PC-3 (cell line): ENCODE data around the gene SIM2. TPM values are rescaled to one million over a fixed set of nuclear protein-coding genes. Genes with fewer than 3 reads are reported as not detected.

Experiments used
- ATAC-seq: fragments of 200-7000 bp; cut with Tn5 transposase; 2 replicates; pipeline ENCODE4 v1.9.1; 2020; ENCODE audit warnings: mild to moderate bottlenecking, moderate library complexity
- BruUV-seq: library from RNA; stranded (reverse); fragments of 400-500 nt; replicated peaks from 2 replicates; lab custom pipeline; 2021; lab: Mats Ljungman, UMichigan
- CTCF ChIA-PET: fragments of 300-600 bp; sonication (Branson Sonifier 250); formaldehyde crosslinking; loops from one replicate; lab custom pipeline; 2022; ENCODE audit warnings: antibody characterized with exemption; lab: Charles Lee
- POLR2A ChIA-PET: fragments of 300-600 bp; sonication (Branson Sonifier 250); formaldehyde crosslinking; loops from one replicate; lab custom pipeline; 2022; ENCODE audit warnings: antibody characterized with exemption; ENCODE audit not compliant: unreplicated experiment; lab: Charles Lee
- DNase-seq: peaks from one replicate; pipeline ENCODE4 v3.0.0-alpha.2; 2015
- H2AFZ ChIP-seq: fragments of 300-600 bp; sonication (generic); 2 replicates; pipeline ENCODE4 v1.6.0; 2016; ENCODE audit warnings: antibody characterized with exemption, low read length
- H3F3A ChIP-seq: fragments of 300-600 bp; sonication (generic); one replicate; pipeline ENCODE4 v1.6.0; 2017; ENCODE audit warnings: antibody characterized with exemption, low read length, control low read depth, mild to moderate bottlenecking; ENCODE audit not compliant: unreplicated experiment
- H3K27ac ChIP-seq: fragments of 300-600 bp; sonication (generic); 2 replicates; pipeline ENCODE4 v1.5.1; 2016; ENCODE audit warnings: mild to moderate bottlenecking, low read length
- H3K27me3 ChIP-seq: fragments of 300-600 bp; sonication (generic); 2 replicates; pipeline ENCODE4 v1.6.1; 2016; ENCODE audit warnings: low read length, mixed read lengths
- H3K36me3 ChIP-seq: fragments of 300-600 bp; sonication (generic); 2 replicates; pipeline ENCODE4 v1.6.1; 2016; ENCODE audit warnings: low read depth, mixed run types, low read length, mixed read lengths
- H3K4me1 ChIP-seq: fragments of 300-600 bp; sonication (generic); 2 replicates; pipeline ENCODE4 v1.5.1; 2016; ENCODE audit warnings: low read length; ENCODE audit not compliant: insufficient read depth
- H3K4me2 ChIP-seq: fragments of 300-600 bp; sonication (generic); 2 replicates; pipeline ENCODE4 v1.6.0; 2016; ENCODE audit warnings: low read length
- H3K4me3 ChIP-seq: fragments of 300-600 bp; sonication (generic); 2 replicates; pipeline ENCODE4 v1.5.1; 2016; ENCODE audit warnings: mild to moderate bottlenecking, low read length, mixed read lengths
- H3K79me2 ChIP-seq: fragments of 300-600 bp; sonication (generic); 2 replicates; pipeline ENCODE4 v1.6.1; 2017; ENCODE audit warnings: low read length, mixed read lengths
- H3K9ac ChIP-seq: fragments of 300-600 bp; sonication (generic); 2 replicates; pipeline ENCODE4 v1.6.0; 2016; ENCODE audit warnings: mild to moderate bottlenecking, low read length
- H3K9me2 ChIP-seq: fragments of 300-600 bp; sonication (generic); replicated peaks from 2 replicates; pipeline ENCODE4 v1.6.1; 2016; ENCODE audit warnings: mixed run types, low read length, mixed read lengths
- H3K9me3 ChIP-seq: fragments of 300-600 bp; sonication (generic); 2 replicates; pipeline ENCODE4 v1.6.1; 2016; ENCODE audit warnings: low read length, mixed read lengths
- H4K20me1 ChIP-seq: fragments of 300-600 bp; sonication (generic); 2 replicates; pipeline ENCODE4 v1.6.1; 2016; ENCODE audit warnings: low read length, mixed read lengths
- EZH2 ChIP-seq: fragments of 300-600 bp; sonication (generic); IDR thresholded peaks from one replicate; pipeline ENCODE4 v1.6.1; 2017; ENCODE audit warnings: antibody characterized with exemption, mild to moderate bottlenecking, low read length; ENCODE audit not compliant: unreplicated experiment
- EZH2phosphoT487 ChIP-seq: fragments of 300-600 bp; sonication (generic); IDR thresholded peaks from 2 replicates; pipeline ENCODE4 v1.6.1; 2018; ENCODE audit warnings: mild to moderate bottlenecking, antibody characterized with exemption, low read length, borderline replicate concordance
- intact Hi-C: fragments of 100-400 bp; cut with micrococcal nuclease; formaldehyde crosslinking; loops from 2 replicates; pipeline ENCODE4 v1.9.0; 2023
- total RNA-seq: library from RNA; depleted of rRNA; stranded (reverse); fragments of >200 nt; gene quantifications from 2 replicates; pipeline ENCODE4 v1.2.3, GENCODE V29; 2014
- TF ChIP-seq, protein P1 (sequence below): fragments of 300-600 bp; sonication (generic); conservative IDR thresholded peaks from 2 replicates; pipeline ENCODE4 v1.5.1; 2017; ENCODE audit warnings: antibody characterized with exemption, low read depth, mild to moderate bottlenecking, low read length

SIM2 gene
- total RNA-seq, 1 experiment from 2014 or later = 71.2 TPM

DNA sequence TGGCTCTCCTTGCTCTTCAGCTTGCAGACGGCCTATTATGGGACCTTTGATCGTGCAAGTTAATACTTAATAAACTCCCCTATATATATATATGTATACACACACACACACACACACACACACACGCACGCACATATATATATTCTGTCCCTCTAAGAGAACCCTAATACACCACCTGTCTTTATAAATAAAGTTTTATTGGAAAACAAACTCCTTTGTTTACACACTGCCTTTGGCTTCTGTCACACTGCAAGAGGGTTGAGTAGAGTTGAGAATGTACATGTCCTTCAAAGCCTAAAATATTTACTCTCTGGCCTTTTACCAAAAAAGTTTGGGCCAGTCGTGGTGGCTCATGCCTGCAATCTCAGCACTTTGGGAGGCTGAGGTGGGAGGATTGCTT is 26.2 kb upstream of the SIM2 start:
- Histone ChIP-seq H4K20me1 (no peaks in the 10 kb centered on the region), H2AFZ (no peak overlapping the region), H3K4me2 (no peak overlapping the region), H3K4me1 (peaks cover 36% of the 10 kb centered on the region), H3K36me3 (no peaks in the 10 kb centered on the region), H3K27me3 (no peaks in the 10 kb centered on the region), H3F3A (no peaks in the 10 kb centered on the region), H3K27ac (no peak overlapping the region), H3K9me3 (no peaks in the 10 kb centered on the region), H3K4me3 (no peak overlapping the region), H3K9ac (no peak overlapping the region), H3K9me2 (no peaks in the 10 kb centered on the region), H3K79me2 (no peaks in the 10 kb centered on the region)
- DNase-seq (peak; percentile 33), ATAC-seq (no peak)
- no peak for TF ChIP-seq EZH2phosphoT487
- TF ChIP-seq EZH2 = no peak
- TF ChIP-seq, protein P1, sequence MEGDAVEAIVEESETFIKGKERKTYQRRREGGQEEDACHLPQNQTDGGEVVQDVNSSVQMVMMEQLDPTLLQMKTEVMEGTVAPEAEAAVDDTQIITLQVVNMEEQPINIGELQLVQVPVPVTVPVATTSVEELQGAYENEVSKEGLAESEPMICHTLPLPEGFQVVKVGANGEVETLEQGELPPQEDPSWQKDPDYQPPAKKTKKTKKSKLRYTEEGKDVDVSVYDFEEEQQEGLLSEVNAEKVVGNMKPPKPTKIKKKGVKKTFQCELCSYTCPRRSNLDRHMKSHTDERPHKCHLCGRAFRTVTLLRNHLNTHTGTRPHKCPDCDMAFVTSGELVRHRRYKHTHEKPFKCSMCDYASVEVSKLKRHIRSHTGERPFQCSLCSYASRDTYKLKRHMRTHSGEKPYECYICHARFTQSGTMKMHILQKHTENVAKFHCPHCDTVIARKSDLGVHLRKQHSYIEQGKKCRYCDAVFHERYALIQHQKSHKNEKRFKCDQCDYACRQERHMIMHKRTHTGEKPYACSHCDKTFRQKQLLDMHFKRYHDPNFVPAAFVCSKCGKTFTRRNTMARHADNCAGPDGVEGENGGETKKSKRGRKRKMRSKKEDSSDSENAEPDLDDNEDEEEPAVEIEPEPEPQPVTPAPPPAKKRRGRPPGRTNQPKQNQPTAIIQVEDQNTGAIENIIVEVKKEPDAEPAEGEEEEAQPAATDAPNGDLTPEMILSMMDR = no peak
- no TSS peak for BruUV-seq
- ChIA-PET POLR2A (no interaction called here), CTCF (interaction anchor here (0.6 kb wide), 1 partner anchor 16 kb away, joined by 3 read pairs; no protein-coding TSS in a partner anchor)
- intact Hi-C loops = no loop called here

DNA sequence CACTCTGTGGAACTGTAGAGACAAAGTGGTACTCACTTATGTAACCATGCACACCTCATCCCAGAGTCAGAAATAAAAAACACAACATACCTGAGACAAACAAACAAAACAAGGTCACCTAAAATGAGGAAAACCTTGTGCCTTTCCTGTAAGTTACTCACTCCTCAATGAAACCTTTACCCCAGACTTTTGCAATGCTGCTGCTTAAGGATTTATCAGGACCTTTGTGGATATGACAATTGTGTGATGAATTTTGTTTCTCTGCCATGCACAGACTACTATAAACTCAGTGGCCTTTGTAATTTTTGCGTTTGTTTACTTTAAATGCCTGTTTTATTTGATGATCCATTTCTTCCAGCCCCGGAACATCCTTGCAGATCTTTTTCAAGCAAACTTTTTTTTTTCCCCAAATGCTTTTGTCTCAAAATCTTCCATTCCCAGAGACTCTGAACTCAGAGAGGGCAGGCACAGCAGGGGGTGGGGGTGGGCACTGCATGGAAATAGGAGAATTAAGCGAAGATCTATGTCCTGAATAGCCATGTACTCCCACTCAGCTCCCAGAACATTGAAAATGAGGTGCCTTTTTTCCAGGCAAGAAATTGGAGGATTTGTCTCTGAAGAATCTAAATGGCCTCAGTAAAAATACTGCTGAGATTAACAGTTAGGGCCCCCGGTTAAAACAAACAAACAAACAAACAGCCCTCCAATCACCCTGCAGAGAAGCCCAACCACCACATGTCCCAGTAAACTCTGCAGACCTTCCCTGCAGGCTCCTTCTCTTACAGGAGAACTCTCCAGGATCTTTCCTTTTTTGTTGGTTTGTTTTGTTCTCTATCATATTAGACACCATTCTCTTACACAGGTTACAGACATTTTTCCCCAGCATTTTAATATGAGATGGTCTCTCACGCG is 22.6 kb upstream of the SIM2 start:
- Histone ChIP-seq H3K27ac (peak overlapping the region; percentile 81), H3K27me3 (no peaks in the 10 kb centered on the region)

More for the DNA sequence above, 22.6 kb upstream of the SIM2 start:
- BruUV-seq = TSS peak; percentile 32
- Histone ChIP-seq H4K20me1 (no peaks in the 10 kb centered on the region), H3K36me3 (peaks cover 3% of the 10 kb centered on the region; the same call in 1 of the 2 replicates), H3K4me2 (peak overlapping the region; percentile 66), H3K79me2 (no peaks in the 10 kb centered on the region), H3K9me3 (peaks cover 8% of the 10 kb centered on the region; the same call in 1 of the 2 replicates), H3K9ac (peak overlapping the region; percentile 44), H3F3A (no peaks in the 10 kb centered on the region), H2AFZ (no peak overlapping the region), H3K4me1 (peaks cover 51% of the 10 kb centered on the region), H3K9me2 (no peaks in the 10 kb centered on the region), H3K4me3 (peak overlapping the region; percentile 16; the same call in 1 of the 2 replicates)
- peak; percentile 83 for ATAC-seq
- intact Hi-C loops = loop anchor here (1.0 to 2.0 kb wide), 2 partner anchors 13 to 22 kb away; no protein-coding TSS in a partner anchor
- DNase-seq = peak; percentile 92
- POLR2A ChIA-PET = no interaction called here
- CTCF ChIA-PET = no interaction called here
- no peak for TF ChIP-seq EZH2phosphoT487
- TF ChIP-seq, protein P1 = no peak
- TF ChIP-seq EZH2 = no peak
